ENCODE data around the gene MATN3.

The MATN3 gene

GRCh38 chr2:20060106-20060505 lies 47.6 kb upstream of the MATN3 start:
- Histone ChIP-seq H3K4me1 (ENCODE audit: insufficient read depth, low read length, poor library complexity, severe bottlenecking) (no peaks in the 10 kb centered on the region), H3K4me3 (ENCODE audit: low read length, poor library complexity, severe bottlenecking) (no peak overlapping the region), H3K9ac (ENCODE audit: low read depth, low read length, poor library complexity, severe bottlenecking) (no peak overlapping the region), H3K4me2 (ENCODE audit: low read depth, low read length, poor library complexity, severe bottlenecking) (no peak overlapping the region), H3K9me2 (replicated peaks; ENCODE audit: low read depth, low read length) (no peaks in the 10 kb centered on the region), H3K36me3 (ENCODE audit: insufficient read depth, low read length) (no peaks in the 10 kb centered on the region), H4K20me1 (ENCODE audit: insufficient read depth, low read length, poor library complexity, severe bottlenecking) (no peaks in the 10 kb centered on the region), H3K79me2 (ENCODE audit: insufficient read depth, low read length) (no peaks in the 10 kb centered on the region), H3F3A (ENCODE audit: low read depth) (no peaks in the 10 kb centered on the region), H2AFZ (ENCODE audit: low read length) (no peak overlapping the region), H3K9me3 (ENCODE audit: insufficient read depth, low read depth, low read length) (no peaks in the 10 kb centered on the region), H3K27me3 (ENCODE audit: insufficient read depth, low read length, poor library complexity, severe bottlenecking) (peaks cover 26% of the 10 kb centered on the region)
- no peak for TF ChIP-seq CTCF (conservative IDR thresholded peaks at IDR 0.05; ENCODE audit: low read length)
- TF ChIP-seq EZH2phosphoT487 (IDR thresholded peaks at IDR 0.05; ENCODE audit: borderline replicate concordance), result no peak

- TF ChIP-seq CTCF (conservative IDR thresholded peaks at IDR 0.05; ENCODE audit: low read length) (no peak), EZH2phosphoT487 (IDR thresholded peaks at IDR 0.05; ENCODE audit: borderline replicate concordance) (no peak)
- Histone ChIP-seq H3K9ac (ENCODE audit: low read depth, low read length, poor library complexity, severe bottlenecking) (no peak overlapping the region), H3K4me2 (ENCODE audit: low read depth, low read length, poor library complexity, severe bottlenecking) (no peak overlapping the region), H3K27me3 (ENCODE audit: insufficient read depth, low read length, poor library complexity, severe bottlenecking) (peaks cover 37% of the 10 kb centered on the region), H3K9me3 (ENCODE audit: insufficient read depth, low read depth, low read length) (no peaks in the 10 kb centered on the region), H3K79me2 (ENCODE audit: insufficient read depth, low read length) (no peaks in the 10 kb centered on the region), H4K20me1 (ENCODE audit: insufficient read depth, low read length, poor library complexity, severe bottlenecking) (no peaks in the 10 kb centered on the region), H3K36me3 (ENCODE audit: insufficient read depth, low read length) (no peaks in the 10 kb centered on the region), H3K4me3 (ENCODE audit: low read length, poor library complexity, severe bottlenecking) (no peak overlapping the region), H2AFZ (ENCODE audit: low read length) (no peak overlapping the region), H3K9me2 (replicated peaks; ENCODE audit: low read depth, low read length) (no peaks in the 10 kb centered on the region), H3K4me1 (ENCODE audit: insufficient read depth, low read length, poor library complexity, severe bottlenecking) (peaks cover 5% of the 10 kb centered on the region), H3F3A (ENCODE audit: low read depth) (no peaks in the 10 kb centered on the region)
Observed at GRCh38 chr2:20057268-20057667, 44.8 kb upstream of the MATN3 start.

- TF ChIP-seq EZH2phosphoT487 (IDR thresholded peaks at IDR 0.05; ENCODE audit: borderline replicate concordance) (no peak), CTCF (conservative IDR thresholded peaks at IDR 0.05; ENCODE audit: low read length) (no peak)
- no peaks in the 10 kb centered on the region for H3K9me3 ChIP-seq (ENCODE audit: insufficient read depth, low read depth, low read length)
- H3K9me2 ChIP-seq (replicated peaks; ENCODE audit: low read depth, low read length), result no peaks in the 10 kb centered on the region
- H3K9ac ChIP-seq (ENCODE audit: low read depth, low read length, poor library complexity, severe bottlenecking), result no peak overlapping the region
- H3K79me2 ChIP-seq (ENCODE audit: insufficient read depth, low read length), result peaks cover 15% of the 10 kb centered on the region
- H3K27me3 ChIP-seq (ENCODE audit: insufficient read depth, low read length, poor library complexity, severe bottlenecking), result peaks cover 37% of the 10 kb centered on the region
- no peak overlapping the region for H3K4me3 ChIP-seq (ENCODE audit: low read length, poor library complexity, severe bottlenecking)
- no peaks in the 10 kb centered on the region for H3F3A ChIP-seq (ENCODE audit: low read depth)
- H3K4me1 ChIP-seq (ENCODE audit: insufficient read depth, low read length, poor library complexity, severe bottlenecking), result peaks cover 5% of the 10 kb centered on the region
- H3K36me3 ChIP-seq (ENCODE audit: insufficient read depth, low read length), result no peaks in the 10 kb centered on the region
- peaks cover 6% of the 10 kb centered on the region for H4K20me1 ChIP-seq (ENCODE audit: insufficient read depth, low read length, poor library complexity, severe bottlenecking)
- no peak overlapping the region for H3K4me2 ChIP-seq (ENCODE audit: low read depth, low read length, poor library complexity, severe bottlenecking)
- H2AFZ ChIP-seq (ENCODE audit: low read length), result no peak overlapping the region
Observed at GRCh38 chr2:20054931-20055330, 42.5 kb upstream of the MATN3 start.
